HepG2 (cell line): Measurements from ENCODE around the gene NME8. TPM values are rescaled to one million over a fixed set of nuclear protein-coding genes. Genes with fewer than 3 reads are reported as not detected.

Experiments
- BATF2 ChIP-seq: sonication (generic); formaldehyde crosslinking; IDR thresholded peaks from 2 replicates; pipeline ENCODE4 v1.8.0; 2022; ENCODE audit warnings: mild to moderate bottlenecking, missing genetic modification reagents, moderate library complexity
- CBX5 ChIP-seq: sonication (generic); formaldehyde crosslinking; IDR thresholded peaks from 2 replicates; pipeline ENCODE4 v1.4.0; 2020; ENCODE audit warnings: missing genetic modification reagents, borderline replicate concordance
- EZH2 ChIP-seq: conservative IDR thresholded peaks from 2 replicates; pipeline ENCODE4 v1.6.1; 2012; ENCODE audit warnings: mild to moderate bottlenecking, low read depth, low read length, moderate library complexity
- FOXM1 ChIP-seq: sonication (generic); formaldehyde crosslinking; IDR thresholded peaks from 2 replicates; pipeline ENCODE4 v1.5.0; 2020; ENCODE audit warnings: missing genetic modification reagents
- HDAC2 ChIP-seq: sonication (generic); formaldehyde crosslinking; IDR thresholded peaks from 2 replicates; pipeline ENCODE4 v1.4.0; 2020; ENCODE audit warnings: missing genetic modification reagents
- HNRNPLL ChIP-seq: fragments of 200-400 bp; formaldehyde crosslinking; IDR thresholded peaks from 2 replicates; pipeline ENCODE4 v1.6.1; 2017; ENCODE audit warnings: mild to moderate bottlenecking, low read depth, low read length; ENCODE audit not compliant: poor library complexity, severe bottlenecking
- HOXA7 ChIP-seq: sonication (generic); formaldehyde crosslinking; IDR thresholded peaks from 2 replicates; pipeline ENCODE4 v1.8.1; 2022; ENCODE audit warnings: mild to moderate bottlenecking, missing genetic modification reagents, moderate library complexity
- IRF2 ChIP-seq: IDR thresholded peaks from 2 replicates; pipeline ENCODE4 v1.6.1; 2018; ENCODE audit warnings: missing genetic modification reagents, missing compliant biosample characterization
- MED1 ChIP-seq: sonication (generic); formaldehyde crosslinking; IDR thresholded peaks from 2 replicates; pipeline ENCODE4 v1.4.0; 2020; ENCODE audit warnings: missing genetic modification reagents
- REL ChIP-seq: sonication (generic); formaldehyde crosslinking; conservative IDR thresholded peaks from 2 replicates; pipeline ENCODE4 v1.8.0; 2022; ENCODE audit warnings: mild to moderate bottlenecking, missing genetic modification reagents, moderate library complexity
- SAP130 ChIP-seq: IDR thresholded peaks from 2 replicates; pipeline ENCODE4 v1.6.1; 2016; ENCODE audit warnings: low read depth
- ZBTB37 ChIP-seq: sonication (generic); formaldehyde crosslinking; IDR thresholded peaks from 2 replicates; pipeline ENCODE4 v1.4.0; 2020; ENCODE audit warnings: mild to moderate bottlenecking, missing genetic modification reagents
- ZNF142 ChIP-seq: sonication (generic); formaldehyde crosslinking; IDR thresholded peaks from 2 replicates; pipeline ENCODE4 v1.4.0; 2020; ENCODE audit warnings: missing genetic modification reagents
- ZNF225 ChIP-seq: sonication (generic); formaldehyde crosslinking; IDR thresholded peaks from 2 replicates; pipeline ENCODE4 v1.4.0; 2020; ENCODE audit warnings: mild to moderate bottlenecking, missing genetic modification reagents
- ZNF431 ChIP-seq: sonication (generic); formaldehyde crosslinking; IDR thresholded peaks from 2 replicates; pipeline ENCODE4 v1.9.0; 2022; ENCODE audit warnings: missing genetic modification reagents, low read depth, mild to moderate bottlenecking, borderline replicate concordance
- ZNF543 ChIP-seq: sonication (generic); formaldehyde crosslinking; IDR thresholded peaks from 2 replicates; pipeline ENCODE4 v1.4.0; 2020; ENCODE audit warnings: mild to moderate bottlenecking, missing genetic modification reagents
- ZNF547 ChIP-seq: sonication (generic); formaldehyde crosslinking; IDR thresholded peaks from 2 replicates; pipeline ENCODE4 v1.5.1; 2020; ENCODE audit warnings: mild to moderate bottlenecking, missing genetic modification reagents
- ZNF563 ChIP-seq: sonication (generic); formaldehyde crosslinking; IDR thresholded peaks from 2 replicates; pipeline ENCODE4 v1.8.0; 2022; ENCODE audit warnings: mild to moderate bottlenecking, moderate library complexity, missing genetic modification reagents
- ZNF709 ChIP-seq: sonication (generic); formaldehyde crosslinking; IDR thresholded peaks from 2 replicates; pipeline ENCODE4 v1.5.0; 2020; ENCODE audit warnings: mild to moderate bottlenecking, missing genetic modification reagents
- polyA plus RNA-seq, 8 experiments: library from polyadenylated mRNA; depleted of rRNA in 3 of 8; stranded (reverse) in 7 of 8; unstranded in 1 of 8; fragments of >200 nt; fragmentation: Illumina TruSeq in 4 of 8; extraction: Trizol in 4 of 8; gene quantifications; 2 replicates each; pipeline versions ENCODE4 v1.2.1 to v1.2.3, GENCODE V29; 2011 to 2016; ENCODE audit warnings: low read depth in 4 of 8, missing spikeins in 1 of 8, mixed read lengths in 1 of 8; ENCODE audit not compliant: insufficient read depth in 1 of 8
- total RNA-seq, 5 experiments: library from RNA; depleted of rRNA; stranded (reverse); fragments of >200 nt; fragmentation: Illumina TruSeq; extraction: Trizol; gene quantifications; 2 replicates each; pipeline ENCODE4 v1.2.3, GENCODE V29; 2016; ENCODE audit warnings: low read depth in 1 of 5
- TF ChIP-seq, protein P1 (sequence below): sonication (generic); formaldehyde crosslinking; conservative IDR thresholded peaks from 2 replicates; pipeline ENCODE4 v1.4.0; 2020; ENCODE audit warnings: missing genetic modification reagents

Gene NME8
- total and polyA plus RNA-seq, 2 of the 13 experiments (the other 11 are each of a cell fraction or from before 2014, with no cell fraction given), result not detected

- TF ChIP-seq ZNF142 (CRISPR knock-in tag) (no peak), HDAC2 (CRISPR knock-in tag) (0 out of 2 replicates have a peak, but pooled peaks have one; percentile 9), ZNF431 (CRISPR knock-in tag) (0 out of 2 replicates have a peak, but pooled peaks have one; percentile 46), HOXA7 (CRISPR knock-in tag) (no peak), EZH2 (no peak), MED1 (CRISPR knock-in tag) (no peak), CBX5 (CRISPR knock-in tag) (peak; percentile 55; the same call in 1 of the 2 replicates), REL (CRISPR knock-in tag) (no peak), BATF2 (no peak), SAP130 (CRISPR knock-in tag) (no peak), ZNF543 (CRISPR knock-in tag) (peak; percentile 43; the same call in 1 of the 2 replicates), ZNF709 (peak; percentile 66; the same call in 1 of the 2 replicates), HNRNPLL (peak; percentile 1), ZBTB37 (CRISPR knock-in tag) (no peak), ZNF225 (CRISPR knock-in tag) (peak; percentile 39; the same call in 1 of the 2 replicates), FOXM1 (0 out of 2 replicates have a peak, but pooled peaks have one; percentile 50), IRF2 (no peak), ZNF547 (CRISPR knock-in tag) (peak; percentile 68; the same call in 1 of the 2 replicates), ZNF563 (CRISPR knock-in tag) (0 out of 2 replicates have a peak, but pooled peaks have one; percentile 75)
- TF ChIP-seq, protein P1, sequence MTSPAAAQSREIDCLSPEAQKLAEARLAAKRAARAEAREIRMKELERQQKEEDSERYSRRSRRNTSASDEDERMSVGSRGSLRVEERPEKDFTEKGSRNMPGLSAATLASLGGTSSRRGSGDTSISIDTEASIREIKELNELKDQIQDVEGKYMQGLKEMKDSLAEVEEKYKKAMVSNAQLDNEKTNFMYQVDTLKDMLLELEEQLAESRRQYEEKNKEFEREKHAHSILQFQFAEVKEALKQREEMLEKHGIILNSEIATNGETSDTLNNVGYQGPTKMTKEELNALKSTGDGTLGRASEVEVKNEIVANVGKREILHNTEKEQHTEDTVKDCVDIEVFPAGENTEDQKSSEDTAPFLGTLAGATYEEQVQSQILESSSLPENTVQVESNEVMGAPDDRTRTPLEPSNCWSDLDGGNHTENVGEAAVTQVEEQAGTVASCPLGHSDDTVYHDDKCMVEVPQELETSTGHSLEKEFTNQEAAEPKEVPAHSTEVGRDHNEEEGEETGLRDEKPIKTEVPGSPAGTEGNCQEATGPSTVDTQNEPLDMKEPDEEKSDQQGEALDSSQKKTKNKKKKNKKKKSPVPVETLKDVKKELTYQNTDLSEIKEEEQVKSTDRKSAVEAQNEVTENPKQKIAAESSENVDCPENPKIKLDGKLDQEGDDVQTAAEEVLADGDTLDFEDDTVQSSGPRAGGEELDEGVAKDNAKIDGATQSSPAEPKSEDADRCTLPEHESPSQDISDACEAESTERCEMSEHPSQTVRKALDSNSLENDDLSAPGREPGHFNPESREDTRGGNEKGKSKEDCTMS (CRISPR knock-in tag), result no peak
Measured at GRCh38 chr7:37916017-37916672, 67.7 kb downstream of the NME8 start (continued).
